CD14-positive monocyte (primary cell): Measurements from ENCODE around the gene NEUROD2. TPM values are rescaled to one million over a fixed set of nuclear protein-coding genes. Genes with fewer than 3 reads are reported as not detected.
A peak's percentile ranks its signal among the peaks of the same experiment; 100 is the strongest.

ENCODE experiments used
- DNase-seq, 3 donors: peaks; one replicate each; pipeline ENCODE4 v3.0.0-alpha.2; 2011 to 2022
- H2AFZ ChIP-seq: 2 replicates; pipeline ENCODE4 v1.6.0; 2012; ENCODE audit warnings: mild to moderate bottlenecking, low read depth, low read length, inconsistent platforms; ENCODE audit not compliant: insufficient read depth, poor library complexity, severe bottlenecking
- H3K27ac ChIP-seq, 2 donors: 1 replicate in 1 of 2; 2 replicates in 1 of 2; pipeline ENCODE4 v1.5.1; 2012 to 2013; ENCODE audit warnings: low read length in 2 of 2, control low read depth in 1 of 2, inconsistent platforms in 1 of 2, low read depth in 1 of 2, mild to moderate bottlenecking in 1 of 2
- H3K27me3 ChIP-seq, 2 donors: one replicate each; pipeline versions ENCODE4 v1.6.0 to v1.6.1; 2011 to 2013; ENCODE audit warnings: low read length in 2 of 2; ENCODE audit not compliant: control insufficient read depth in 2 of 2, insufficient read depth in 2 of 2
- H3K36me3 ChIP-seq, 2 donors: replicated peaks in 1 of 2; 1 replicate in 1 of 2; 2 replicates in 1 of 2; pipeline versions ENCODE4 v1.5.1 to v1.6.1; 2012 to 2013; ENCODE audit warnings: low read length in 2 of 2, control low read depth in 1 of 2, inconsistent platforms in 1 of 2, mild to moderate bottlenecking in 1 of 2; ENCODE audit not compliant: insufficient read depth in 2 of 2, control insufficient read depth in 1 of 2
- H3K4me1 ChIP-seq, 2 donors: 1 replicate in 1 of 2; 2 replicates in 1 of 2; pipeline versions ENCODE4 v1.5.1 to v1.6.1; 2012 to 2013; ENCODE audit warnings: low read length in 2 of 2, control low read depth in 1 of 2, inconsistent platforms in 1 of 2, mild to moderate bottlenecking in 1 of 2, moderate library complexity in 1 of 2; ENCODE audit not compliant: insufficient read depth in 2 of 2, control insufficient read depth in 1 of 2
- H3K4me2 ChIP-seq: replicated peaks from 2 replicates; pipeline ENCODE3; 2012; ENCODE audit warnings: low read length, moderate library complexity, mild to moderate bottlenecking; ENCODE audit not compliant: poor library complexity, severe bottlenecking; ENCODE audit errors: extremely low read depth
- H3K4me3 ChIP-seq, 3 experiments: fragments of 200-600 bp in 1 of 3; sonication (generic) in 1 of 3; replicated peaks in 1 of 3; 1 replicate in 2 of 3; 2 replicates in 1 of 3; pipeline ENCODE4 v1.5.1; 2011 to 2013; ENCODE audit warnings: low read length in 3 of 3, mild to moderate bottlenecking in 3 of 3, control low read depth in 2 of 3, low read depth in 2 of 3, inconsistent platforms in 1 of 3, moderate library complexity in 1 of 3
- H3K79me2 ChIP-seq: 2 replicates; pipeline ENCODE4 v1.6.0; 2012; ENCODE audit warnings: mild to moderate bottlenecking, control low read depth, inconsistent platforms, low read length, moderate library complexity; ENCODE audit not compliant: insufficient read depth
- H3K9ac ChIP-seq: 2 replicates; pipeline ENCODE4 v1.6.0; 2017; ENCODE audit warnings: low read length, mild to moderate bottlenecking; ENCODE audit not compliant: insufficient read depth, poor library complexity, severe bottlenecking
- H3K9me3 ChIP-seq, 2 donors: replicated peaks in 1 of 2; 1 replicate in 1 of 2; 2 replicates in 1 of 2; pipeline versions ENCODE4 v1.5.1 to v1.6.1; 2012 to 2013; ENCODE audit warnings: low read length in 2 of 2, control low read depth in 1 of 2; ENCODE audit not compliant: control insufficient read depth in 1 of 2, insufficient read depth in 1 of 2
- H4K20me1 ChIP-seq: 2 replicates; pipeline ENCODE4 v1.6.0; 2012; ENCODE audit warnings: mild to moderate bottlenecking, low read length, control low read depth, moderate library complexity; ENCODE audit not compliant: insufficient read depth
- H3K27ac Mint-ChIP-seq, 7 donors: one replicate each; pipeline ENCODE4 v1.8.0; 2020; ENCODE audit warnings: mild to moderate bottlenecking in 7 of 7, mixed read lengths in 7 of 7, moderate library complexity in 6 of 7, inconsistent platforms in 2 of 7
- H3K27me3 Mint-ChIP-seq, 3 donors: one replicate each; pipeline ENCODE4 v1.8.0; 2021 to 2022; ENCODE audit warnings: low read depth in 3 of 3, mild to moderate bottlenecking in 3 of 3, mixed read lengths in 3 of 3, moderate library complexity in 3 of 3, inconsistent platforms in 1 of 3
- H3K36me3 Mint-ChIP-seq, 2 donors: one replicate each; pipeline ENCODE4 v1.8.0; 2020; ENCODE audit warnings: mixed read lengths in 2 of 2, inconsistent platforms in 1 of 2, mild to moderate bottlenecking in 1 of 2
- H3K4me1 Mint-ChIP-seq: one replicate; pipeline ENCODE4 v1.8.0; 2020; ENCODE audit warnings: mild to moderate bottlenecking, mixed read lengths
- H3K4me3 Mint-ChIP-seq, 2 donors: one replicate each; pipeline ENCODE4 v1.8.0; 2020; ENCODE audit warnings: mild to moderate bottlenecking in 2 of 2, mixed read lengths in 2 of 2, moderate library complexity in 1 of 2
- H3K9me3 Mint-ChIP-seq, 7 donors: one replicate each; pipeline ENCODE4 v1.8.0; 2020 to 2022; ENCODE audit warnings: mixed read lengths in 7 of 7, mild to moderate bottlenecking in 6 of 7, moderate library complexity in 6 of 7, inconsistent platforms in 2 of 7
- WGBS: methylation state at CpG from one replicate; pipeline ENCODE4 v1.1.5; 2013; ENCODE audit warnings: missing lambda C conversion rate; ENCODE audit not compliant: insufficient coverage; 5-methylcytosine and 5-hydroxymethylcytosine counted together
- intact Hi-C, 2 donors: fragments of 100-400 bp; cut with micrococcal nuclease; formaldehyde crosslinking; loops; one replicate each; pipeline versions ENCODE4 v1.15.0 to v1.15.1; 2023
- polyA plus RNA-seq, 3 donors: library from polyadenylated mRNA; depleted of rRNA in 1 of 3; unstranded in 2 of 3; stranded (reverse) in 1 of 3; fragments of 300-500 nt in 2 of 3; fragments of >200 nt in 1 of 3; fragmentation: Illumina TruSeq in 2 of 3; gene quantifications; 1 replicate in 2 of 3; 2 replicates in 1 of 3; pipeline ENCODE4 v1.2.3, GENCODE V29; 2012 to 2021
- TF ChIP-seq, protein P1 (sequence below): fragments of 200-600 bp; IDR thresholded peaks from one replicate; pipeline ENCODE4 v1.8.0; 2022; ENCODE audit warnings: antibody characterized with exemption, mild to moderate bottlenecking

The NEUROD2 gene
- polyA plus RNA-seq, 3 donors = not detected

DNA sequence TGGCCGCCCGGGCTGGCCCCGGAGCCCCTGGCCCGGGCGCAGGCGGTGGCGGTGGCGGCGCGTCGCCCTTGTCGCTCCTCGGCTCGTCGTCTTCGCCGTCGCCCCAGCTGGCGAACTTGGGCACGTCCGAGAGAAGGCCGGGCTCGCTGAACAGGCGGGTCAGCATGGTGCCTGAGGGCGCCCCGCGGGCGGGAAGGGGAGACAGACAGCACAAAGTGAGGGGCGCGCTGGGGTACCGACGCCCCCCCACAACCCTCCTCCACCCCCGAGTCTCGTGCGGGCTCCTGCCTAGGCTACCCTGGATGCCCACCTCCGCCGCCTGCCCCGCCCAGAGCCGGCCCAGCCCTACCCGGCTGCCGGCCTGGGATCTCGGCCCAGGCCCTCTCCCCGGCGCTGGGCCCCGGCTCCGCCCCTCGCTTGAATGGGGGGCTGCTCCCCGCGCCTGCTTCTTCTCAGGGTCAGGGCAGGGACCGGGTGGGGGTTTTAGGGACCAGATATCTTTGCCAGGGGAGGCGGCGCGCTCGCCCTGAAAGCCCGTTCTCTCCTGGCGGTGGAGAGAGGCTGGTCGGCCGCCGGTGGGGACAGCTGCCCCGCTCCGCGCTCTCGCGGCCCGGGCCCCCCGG lies 1.2 kb downstream of the NEUROD2 start:
- Histone ChIP-seq H2AFZ (no peak overlapping the region), H3K27me3 (peaks cover 71 to 92% of the 10 kb centered on the region in 2 donors), H3K36me3 (no peaks in the 10 kb centered on the region), H3K9ac (no peak overlapping the region), H3K9me3 (peaks cover 0 to 28% of the 10 kb centered on the region in 2 donors), H3K27ac (no peak overlapping the region), H3K4me2 (peak overlapping the region; percentile 11), H4K20me1 (no peaks in the 10 kb centered on the region), H3K4me3 (no peak overlapping the region), H3K79me2 (no peaks in the 10 kb centered on the region), H3K4me1 (peaks cover 3 to 5% of the 10 kb centered on the region in 2 donors)
- no peak for DNase-seq
- Mint-ChIP-seq H3K27me3 (peaks cover 83 to 96% (median 85%) of the 10 kb centered on the region in 3 donors), H3K36me3 (peaks cover 0 to 1% of the 10 kb centered on the region in 2 donors), H3K4me3 (peak overlapping the region in 1 of 2 donors; percentile 59), H3K9me3 (peaks cover 0 to 19% (median 7%) of the 10 kb centered on the region in 7 donors), H3K4me1 (peaks cover 15% of the 10 kb centered on the region), H3K27ac (no peak overlapping the region)
- intact Hi-C loops = no loop called here
- TF ChIP-seq, protein P1, sequence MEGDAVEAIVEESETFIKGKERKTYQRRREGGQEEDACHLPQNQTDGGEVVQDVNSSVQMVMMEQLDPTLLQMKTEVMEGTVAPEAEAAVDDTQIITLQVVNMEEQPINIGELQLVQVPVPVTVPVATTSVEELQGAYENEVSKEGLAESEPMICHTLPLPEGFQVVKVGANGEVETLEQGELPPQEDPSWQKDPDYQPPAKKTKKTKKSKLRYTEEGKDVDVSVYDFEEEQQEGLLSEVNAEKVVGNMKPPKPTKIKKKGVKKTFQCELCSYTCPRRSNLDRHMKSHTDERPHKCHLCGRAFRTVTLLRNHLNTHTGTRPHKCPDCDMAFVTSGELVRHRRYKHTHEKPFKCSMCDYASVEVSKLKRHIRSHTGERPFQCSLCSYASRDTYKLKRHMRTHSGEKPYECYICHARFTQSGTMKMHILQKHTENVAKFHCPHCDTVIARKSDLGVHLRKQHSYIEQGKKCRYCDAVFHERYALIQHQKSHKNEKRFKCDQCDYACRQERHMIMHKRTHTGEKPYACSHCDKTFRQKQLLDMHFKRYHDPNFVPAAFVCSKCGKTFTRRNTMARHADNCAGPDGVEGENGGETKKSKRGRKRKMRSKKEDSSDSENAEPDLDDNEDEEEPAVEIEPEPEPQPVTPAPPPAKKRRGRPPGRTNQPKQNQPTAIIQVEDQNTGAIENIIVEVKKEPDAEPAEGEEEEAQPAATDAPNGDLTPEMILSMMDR = no peak
- WGBS = 1% methylated on average over 59 of the region's 66 CpGs

DNA sequence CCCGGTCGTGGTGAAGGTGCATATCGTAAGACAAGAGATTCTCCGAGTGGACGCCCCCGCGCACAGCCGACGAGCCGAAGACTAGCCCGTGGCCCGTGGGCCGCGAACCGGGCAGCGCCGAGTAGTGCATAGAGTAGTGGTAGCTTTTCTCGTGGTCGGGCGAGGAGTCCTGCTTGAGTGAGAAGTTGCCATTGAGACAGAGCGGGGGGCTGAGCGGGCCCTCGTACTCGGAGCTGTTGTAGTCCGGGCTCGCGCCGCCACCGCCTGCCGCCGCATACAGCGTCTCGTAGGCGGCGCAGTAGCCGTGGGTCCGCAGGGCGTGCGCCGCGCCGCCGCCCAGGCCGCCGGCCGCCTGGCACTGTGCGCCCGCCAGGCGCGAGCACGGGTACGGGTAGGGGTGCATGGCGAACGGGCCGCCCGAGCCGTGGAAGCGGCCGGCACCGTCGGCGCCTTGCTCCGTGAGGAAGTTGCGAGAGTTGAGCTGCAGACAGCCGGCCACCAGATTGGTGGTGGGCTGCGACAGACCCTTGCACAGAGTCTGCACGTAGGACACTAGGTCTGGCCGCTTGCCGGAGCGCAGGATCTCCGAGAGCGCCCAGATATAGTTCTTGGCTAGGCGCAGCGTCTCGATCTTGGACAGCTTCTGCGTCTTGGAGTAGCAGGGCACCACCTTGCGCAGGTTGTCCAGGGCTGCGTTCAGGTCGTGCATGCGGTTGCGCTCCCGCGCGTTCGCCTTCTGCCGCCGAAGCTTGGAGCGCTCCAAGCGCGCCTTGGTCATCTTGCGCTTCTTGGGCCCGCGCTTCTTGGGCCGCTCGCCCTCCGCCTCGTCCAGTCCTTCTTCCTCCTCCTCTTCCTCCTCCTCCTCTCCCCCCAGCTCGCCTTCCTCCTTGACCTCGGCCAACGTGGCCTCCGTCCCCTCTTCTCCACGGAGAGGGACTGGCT lies 2.0 kb downstream of the NEUROD2 start:
- no peak overlapping the region for H3K4me3 ChIP-seq
- H3K9ac ChIP-seq = no peak overlapping the region
- H3K9me3 ChIP-seq = peaks cover 0 to 36% of the 10 kb centered on the region in 2 donors
- intact Hi-C loops = no loop called here
- Mint-ChIP-seq H3K27me3 (peaks cover 87 to 98% (median 87%) of the 10 kb centered on the region in 3 donors), H3K36me3 (peaks cover 0 to 5% of the 10 kb centered on the region in 2 donors), H3K4me1 (peaks cover 15% of the 10 kb centered on the region), H3K27ac (no peak overlapping the region), H3K9me3 (peaks cover 0 to 25% (median 7%) of the 10 kb centered on the region in 7 donors), H3K4me3 (peak overlapping the region; percentile 41 to 80)
- DNase-seq = no peak
- no peaks in the 10 kb centered on the region for H4K20me1 ChIP-seq
- H2AFZ ChIP-seq = no peak overlapping the region
- no peaks in the 10 kb centered on the region for H3K36me3 ChIP-seq
- TF ChIP-seq, protein P1 = no peak
- H3K4me1 ChIP-seq = peaks cover 3 to 5% of the 10 kb centered on the region in 2 donors
- H3K27me3 ChIP-seq = peaks cover 76 to 95% of the 10 kb centered on the region in 2 donors
- H3K4me2 ChIP-seq = peak overlapping the region; percentile 11
- 2% methylated on average over 102 of the region's 102 CpGs for WGBS
- no peak overlapping the region for H3K27ac ChIP-seq
- H3K79me2 ChIP-seq = no peaks in the 10 kb centered on the region
